SJSA1 (cell line): ENCODE results near the gene MKRN2OS. TPM values are rescaled to one million over a fixed set of nuclear protein-coding genes. Genes with fewer than 3 reads are reported as not detected.

Experiments used
- DNase-seq, 2 experiments: peaks; one replicate each; pipeline ENCODE4 v3.0.0-alpha.2; 2015 to 2020; ENCODE audit warnings: low spot score in 2 of 2, low read depth in 1 of 2
- H3K27ac ChIP-seq: fragments of 250-450 bp; sonication (Bioruptor Pico); 2 replicates; pipeline ENCODE4 v1.5.1; 2020; ENCODE audit warnings: mild to moderate bottlenecking, moderate library complexity
- H3K27me3 ChIP-seq: fragments of 250-450 bp; sonication (Bioruptor Pico); replicated peaks from 2 replicates; pipeline ENCODE4 v1.5.1; 2020; ENCODE audit warnings: mild to moderate bottlenecking, moderate library complexity
- H3K36me3 ChIP-seq: fragments of 250-450 bp; sonication (Bioruptor Pico); 2 replicates; pipeline ENCODE4 v1.5.1; 2020; ENCODE audit warnings: mild to moderate bottlenecking
- H3K4me1 ChIP-seq: fragments of 250-450 bp; sonication (Bioruptor Pico); replicated peaks from 2 replicates; pipeline ENCODE4 v1.6.1; 2021; ENCODE audit warnings: mild to moderate bottlenecking
- H3K4me3 ChIP-seq: fragments of 250-450 bp; sonication (Bioruptor Pico); 2 replicates; pipeline ENCODE4 v1.5.1; 2020; ENCODE audit warnings: mild to moderate bottlenecking
- H3K9me3 ChIP-seq: fragments of 250-450 bp; sonication (Bioruptor Pico); replicated peaks from 2 replicates; pipeline ENCODE4 v1.5.1; 2020; ENCODE audit warnings: mild to moderate bottlenecking
- total RNA-seq: library from RNA; depleted of rRNA; stranded (reverse); fragments of >200 nt; shearing (Covaris generic); gene quantifications from 2 replicates; pipeline ENCODE4 v1.2.3, GENCODE V29; 2014; rRNA removed

MKRN2OS gene, protein sequence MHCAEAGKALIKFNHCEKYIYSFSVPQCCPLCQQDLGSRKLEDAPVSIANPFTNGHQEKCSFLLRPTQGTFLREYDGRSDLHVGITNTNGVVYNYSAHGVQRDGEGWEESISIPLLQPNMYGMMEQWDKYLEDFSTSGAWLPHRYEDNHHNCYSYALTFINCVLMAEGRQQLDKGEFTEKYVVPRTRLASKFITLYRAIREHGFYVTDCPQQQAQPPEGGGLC
- total RNA-seq = not detected in 2 replicates

DNA sequence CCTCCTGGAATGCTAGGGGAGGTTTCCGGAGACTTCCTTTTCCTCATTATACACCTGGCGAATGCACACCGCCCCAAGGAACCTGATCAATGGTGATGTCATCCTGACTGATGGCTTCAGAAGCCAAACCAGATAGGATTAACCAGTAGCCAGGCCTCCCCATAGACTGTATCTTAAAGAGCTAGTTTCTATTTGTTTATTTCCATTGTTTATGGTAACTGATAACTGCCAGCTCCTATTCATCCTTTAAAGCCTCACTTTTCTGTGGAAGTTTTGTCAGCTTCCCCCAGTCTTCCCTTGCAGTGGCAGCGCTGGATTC is at the start of gene MKRN2OS:
Gene MKRN2OS (minus strand): TSS at position 27 of the 319 bp plus-strand sequence. CDS start 35 bp downstream, outside the sequence.
- no peaks in the 10 kb centered on the region for H3K27me3 ChIP-seq
- H3K36me3 ChIP-seq = no peaks in the 10 kb centered on the region
- no peak within 1 kb of the TSS for H3K4me3 ChIP-seq
- no peak for DNase-seq
- H3K4me1 ChIP-seq = no peaks in the 10 kb centered on the region
- H3K9me3 ChIP-seq = no peaks in the 10 kb centered on the region
- H3K27ac ChIP-seq = no peak within 1 kb of the TSS

DNA sequence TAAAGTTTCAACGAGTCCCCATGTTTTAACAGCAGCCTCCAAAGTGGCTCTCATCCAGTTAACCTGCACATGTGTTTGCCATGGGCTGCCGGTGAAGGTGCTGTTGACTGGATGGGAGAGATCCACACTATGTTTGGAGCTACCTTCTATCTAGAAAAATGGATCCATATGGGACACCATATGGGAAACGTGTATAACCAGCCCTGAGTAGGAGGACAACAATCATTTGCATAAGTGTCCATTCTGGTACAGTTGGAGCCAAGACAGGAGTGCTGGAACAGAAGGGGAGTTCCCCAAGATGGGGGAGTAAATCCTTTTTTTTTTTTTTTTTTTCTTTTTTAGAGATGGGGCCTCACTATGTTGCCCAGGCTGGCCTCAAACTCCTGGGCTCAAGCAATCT is 48.2 kb upstream of the MKRN2OS start:
- no peak for DNase-seq
- H3K27me3 ChIP-seq = no peaks in the 10 kb centered on the region
- H3K9me3 ChIP-seq = no peaks in the 10 kb centered on the region
- no peaks in the 10 kb centered on the region for H3K4me1 ChIP-seq
- no peak overlapping the region for H3K4me3 ChIP-seq
- peaks cover 65% of the 10 kb centered on the region for H3K36me3 ChIP-seq
- H3K27ac ChIP-seq = no peak overlapping the region

DNA sequence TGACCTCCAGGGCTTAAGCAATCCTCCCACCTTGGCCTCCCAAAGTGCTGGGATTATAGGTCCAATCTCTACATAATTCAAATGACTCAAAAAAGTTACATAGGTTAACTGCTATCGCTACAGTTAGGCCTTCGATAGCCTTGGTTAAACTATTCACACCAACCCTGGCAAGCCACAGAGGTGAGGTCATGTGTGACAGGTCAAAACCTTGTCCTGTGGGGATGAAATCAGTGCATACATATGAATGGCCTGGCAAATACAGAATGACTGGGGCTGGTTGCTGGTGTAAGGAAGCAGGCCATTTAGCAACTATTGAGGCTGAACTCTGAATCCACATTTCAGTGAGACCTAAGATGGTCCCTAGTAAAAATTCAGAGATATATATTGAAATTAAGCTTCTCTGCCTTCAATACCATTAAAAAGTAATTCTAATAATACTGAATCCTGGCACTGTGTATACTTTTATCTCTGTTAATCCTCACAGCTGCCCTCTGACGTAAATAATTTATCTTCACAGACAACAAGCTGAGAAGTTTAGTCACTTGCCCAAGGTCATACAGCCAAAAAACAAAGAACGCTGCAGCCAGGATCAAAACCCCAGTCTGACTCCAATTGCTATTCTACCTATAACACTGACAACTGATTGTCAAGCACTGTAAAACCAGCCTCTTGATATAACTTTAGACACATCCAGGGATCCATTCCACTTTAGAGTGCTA is 46.9 kb upstream of the MKRN2OS start:
- H3K4me3 ChIP-seq = no peak overlapping the region
- H3K9me3 ChIP-seq = no peaks in the 10 kb centered on the region
- H3K36me3 ChIP-seq = peaks cover 64% of the 10 kb centered on the region
- no peak for DNase-seq
- H3K27me3 ChIP-seq = no peaks in the 10 kb centered on the region
- H3K4me1 ChIP-seq = 0 out of 2 replicates have a peak, but pooled peaks cover 3% of the 10 kb centered on the region
- H3K27ac ChIP-seq = no peak overlapping the region

DNA sequence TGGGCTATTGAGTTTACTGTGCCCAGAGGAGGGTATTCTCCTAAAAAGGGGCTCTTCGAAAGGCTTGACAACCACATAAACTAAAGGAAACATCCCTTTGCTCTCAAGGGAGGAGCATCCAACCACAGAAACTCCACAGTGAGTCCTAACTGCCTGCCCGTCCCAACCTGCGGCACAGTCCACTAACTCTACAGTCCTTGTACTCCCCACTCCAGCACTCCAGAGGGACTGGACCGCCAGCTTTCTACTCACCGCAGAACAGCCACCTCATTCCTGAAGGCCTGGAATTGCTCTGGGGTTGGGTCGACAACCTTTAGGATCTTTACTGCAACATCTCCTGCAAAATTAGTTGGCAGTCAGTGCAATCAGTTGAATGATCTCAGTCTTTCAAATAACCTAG is 46.2 kb upstream of the MKRN2OS start:
- Histone ChIP-seq H3K36me3 (peaks cover 65% of the 10 kb centered on the region), H3K4me3 (no peak overlapping the region), H3K9me3 (no peaks in the 10 kb centered on the region), H3K27me3 (no peaks in the 10 kb centered on the region), H3K27ac (no peak overlapping the region), H3K4me1 (0 out of 2 replicates have a peak, but pooled peaks cover 3% of the 10 kb centered on the region)
- DNase-seq = no peak

DNA sequence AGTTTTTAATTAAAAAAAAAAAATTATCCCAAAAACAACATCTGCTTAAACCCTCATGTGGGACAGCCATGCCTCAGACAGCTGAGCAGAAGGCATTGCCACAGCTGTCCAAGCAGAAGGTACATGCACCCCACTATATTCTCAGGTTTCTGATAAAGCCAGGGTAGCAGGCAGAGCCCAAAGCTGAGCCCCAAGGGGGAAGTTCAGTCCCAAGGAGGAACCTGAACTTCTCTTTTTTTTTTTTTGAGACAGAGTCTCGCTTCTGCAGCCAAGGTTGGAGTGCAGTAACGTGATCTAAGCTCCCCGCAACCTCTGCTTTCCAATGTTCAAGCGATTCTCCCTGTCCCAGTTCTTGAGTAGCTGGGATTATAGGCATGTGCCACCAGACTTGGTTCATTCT is 44.8 kb upstream of the MKRN2OS start:
- peaks cover 76% of the 10 kb centered on the region for H3K36me3 ChIP-seq
- no peak overlapping the region for H3K27ac ChIP-seq
- no peak for DNase-seq

DNA sequence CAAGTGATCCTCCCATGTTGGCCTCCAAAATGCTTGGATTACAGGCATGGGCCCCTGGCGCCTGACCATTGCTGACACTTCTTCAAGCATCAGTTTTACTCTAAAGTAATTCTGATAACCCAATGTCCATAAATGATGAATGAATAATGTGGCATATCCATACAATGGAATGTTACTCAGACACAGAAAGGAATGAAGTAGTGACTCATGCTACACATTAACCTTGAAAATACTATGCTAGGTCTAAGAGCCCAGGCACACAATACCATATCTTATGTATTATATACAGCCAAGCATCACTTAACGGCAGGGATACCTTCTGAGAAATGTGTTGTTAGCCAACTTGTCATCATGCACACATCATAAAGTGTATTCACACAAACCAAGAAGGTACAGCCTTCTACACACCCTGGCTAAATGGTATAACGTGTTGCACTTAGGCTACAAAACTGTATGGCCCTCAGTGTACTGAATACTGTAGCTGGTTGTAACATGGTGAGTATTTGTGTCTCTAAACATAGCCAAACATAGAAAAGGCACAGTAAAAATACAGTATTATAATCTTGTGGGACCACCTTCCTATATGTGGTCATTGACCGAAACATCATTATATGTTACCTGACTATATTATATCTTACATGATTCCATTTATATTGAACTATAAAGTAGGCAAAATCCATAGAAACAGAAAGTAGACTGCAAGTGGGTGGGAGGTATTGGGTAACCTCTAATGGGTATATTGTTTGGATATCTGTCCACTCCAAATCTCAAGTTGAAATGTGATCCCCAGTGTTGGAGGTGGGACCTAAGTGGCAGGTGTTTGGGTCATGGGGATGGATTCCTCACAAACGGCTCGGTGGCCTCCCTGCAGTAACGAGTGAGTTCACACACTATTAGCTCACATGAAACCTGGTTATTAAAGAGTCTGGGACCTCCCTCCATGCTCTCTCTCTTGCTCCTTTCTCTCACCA is 43.0 kb upstream of the MKRN2OS start:
- H3K36me3 ChIP-seq = peaks cover 82% of the 10 kb centered on the region

More for the DNA sequence above, 44.8 kb upstream of the MKRN2OS start:
- Histone ChIP-seq H3K27me3 (no peaks in the 10 kb centered on the region), H3K4me1 (0 out of 2 replicates have a peak, but pooled peaks cover 3% of the 10 kb centered on the region), H3K4me3 (no peak overlapping the region), H3K9me3 (no peaks in the 10 kb centered on the region)

DNA sequence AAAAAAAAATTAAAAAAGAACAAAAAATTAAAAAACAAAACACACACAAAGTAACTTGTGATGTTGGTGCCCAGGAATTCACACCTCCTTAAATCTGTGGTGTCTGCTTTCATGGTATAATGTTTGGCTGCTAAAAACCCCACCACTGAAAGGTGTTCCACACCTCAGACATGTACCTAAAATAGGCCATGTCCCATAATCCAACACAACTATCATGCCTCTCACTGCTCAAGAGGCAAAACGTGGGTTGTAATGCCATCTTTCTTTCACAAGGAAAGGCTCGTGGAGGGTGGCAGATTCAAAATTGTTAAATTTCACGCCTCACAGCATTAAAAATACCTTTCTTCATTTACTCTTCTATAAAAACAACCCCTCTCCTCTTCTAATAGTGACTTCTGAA is 41.1 kb upstream of the MKRN2OS start:
- H3K4me1 ChIP-seq = 0 out of 2 replicates have a peak, but pooled peaks cover 3% of the 10 kb centered on the region
- H3K9me3 ChIP-seq = no peaks in the 10 kb centered on the region
- peaks cover 87% of the 10 kb centered on the region for H3K36me3 ChIP-seq
- DNase-seq = no peak
- H3K27ac ChIP-seq = no peak overlapping the region
- no peaks in the 10 kb centered on the region for H3K27me3 ChIP-seq
- H3K4me3 ChIP-seq = no peak overlapping the region

More for the DNA sequence above, 43.0 kb upstream of the MKRN2OS start:
- Histone ChIP-seq H3K9me3 (no peaks in the 10 kb centered on the region), H3K27me3 (no peaks in the 10 kb centered on the region), H3K4me1 (0 out of 2 replicates have a peak, but pooled peaks cover 3% of the 10 kb centered on the region), H3K4me3 (no peak overlapping the region), H3K27ac (no peak overlapping the region)
- no peak for DNase-seq

DNA sequence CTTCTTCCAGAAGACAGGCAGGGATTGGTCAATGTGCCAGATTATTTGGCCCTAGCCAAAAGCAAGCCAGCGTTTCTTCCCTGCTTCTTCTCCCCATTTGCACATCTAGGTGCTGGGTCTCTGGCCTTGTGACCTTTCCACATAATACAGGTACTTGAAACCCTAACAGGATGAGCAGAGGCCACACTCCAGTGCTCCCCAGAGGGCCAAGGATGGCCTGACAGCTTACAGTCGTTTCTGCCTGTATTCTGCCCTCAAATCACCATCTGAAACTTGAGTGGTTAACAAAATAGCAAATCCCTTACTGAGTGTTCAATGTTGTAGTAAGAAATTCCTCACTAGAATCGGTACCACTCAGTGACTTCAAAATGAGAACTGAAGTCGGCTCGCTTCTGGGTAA is 40.7 kb upstream of the MKRN2OS start:
- 0 out of 2 replicates have a peak, but pooled peaks cover 3% of the 10 kb centered on the region for H3K4me1 ChIP-seq
- no peak for DNase-seq
- peaks cover 84% of the 10 kb centered on the region for H3K36me3 ChIP-seq
- H3K27me3 ChIP-seq = no peaks in the 10 kb centered on the region
- no peaks in the 10 kb centered on the region for H3K9me3 ChIP-seq
- no peak overlapping the region for H3K4me3 ChIP-seq
- no peak overlapping the region for H3K27ac ChIP-seq

DNA sequence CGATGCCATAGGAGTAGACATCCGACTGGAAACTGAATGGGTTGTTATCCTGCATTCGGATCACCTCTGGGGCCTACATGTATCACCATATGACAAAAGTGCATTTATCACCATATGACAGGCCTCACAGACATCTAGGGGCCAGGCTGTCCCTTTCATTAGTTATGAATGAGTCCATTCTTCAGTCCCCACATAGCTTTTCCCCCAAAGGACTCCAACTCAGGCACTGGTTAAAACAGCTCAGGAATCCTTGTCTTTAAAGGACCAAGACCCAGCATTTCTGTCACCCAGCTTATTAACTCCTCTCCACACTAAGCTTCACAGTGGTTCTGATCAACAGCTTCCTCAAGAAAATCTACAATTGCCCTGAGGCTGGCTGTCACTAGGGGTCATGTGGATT is 39.9 kb upstream of the MKRN2OS start:
- H3K27me3 ChIP-seq = no peaks in the 10 kb centered on the region
- H3K4me1 ChIP-seq = 0 out of 2 replicates have a peak, but pooled peaks cover 3% of the 10 kb centered on the region
- H3K36me3 ChIP-seq = peaks cover 82% of the 10 kb centered on the region
- H3K4me3 ChIP-seq = no peak overlapping the region
- no peaks in the 10 kb centered on the region for H3K9me3 ChIP-seq
- DNase-seq = no peak
- no peak overlapping the region for H3K27ac ChIP-seq

DNA sequence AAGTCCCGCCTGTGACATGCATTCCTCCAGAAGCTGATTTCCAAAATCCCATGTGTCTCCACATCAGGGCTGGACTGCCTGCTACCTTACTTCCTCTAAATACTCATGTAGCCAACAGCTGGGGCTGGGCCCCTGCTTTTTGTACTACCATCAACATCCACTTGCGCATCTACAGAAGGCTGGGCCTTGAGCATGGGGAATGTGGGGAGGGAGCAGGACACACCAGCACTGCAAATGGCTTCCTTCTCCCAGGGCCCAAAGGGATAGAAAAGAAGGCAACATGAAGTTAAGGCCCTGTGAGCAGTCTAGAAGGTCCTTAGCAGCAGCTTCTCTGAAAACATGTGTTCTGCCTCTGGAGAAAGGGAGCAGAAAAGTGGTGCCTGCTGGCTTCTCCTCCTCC is 38.8 kb upstream of the MKRN2OS start:
- Histone ChIP-seq H3K4me1 (0 out of 2 replicates have a peak, but pooled peaks cover 3% of the 10 kb centered on the region), H3K4me3 (no peak overlapping the region), H3K27ac (no peak overlapping the region), H3K9me3 (no peaks in the 10 kb centered on the region), H3K27me3 (no peaks in the 10 kb centered on the region), H3K36me3 (peaks cover 83% of the 10 kb centered on the region)
- DNase-seq = no peak

DNA sequence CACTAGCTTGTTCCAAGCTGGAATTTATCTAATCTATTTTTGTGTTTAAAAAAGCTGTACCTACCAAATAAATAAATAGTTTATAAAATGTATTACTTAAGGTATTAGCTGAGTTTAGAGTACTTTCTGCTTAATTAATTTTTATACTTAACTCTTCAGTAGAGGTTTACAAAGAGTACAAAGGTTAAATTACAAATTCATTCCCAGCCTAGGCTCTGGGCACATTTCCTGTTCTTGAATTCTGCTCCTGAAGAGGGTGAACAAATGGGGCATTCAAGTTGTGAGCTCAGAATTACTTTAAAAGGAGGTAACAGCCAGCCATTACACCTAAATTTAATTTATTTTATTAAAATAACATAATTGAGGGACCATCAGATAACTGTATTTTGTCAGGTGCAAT is 38.0 kb upstream of the MKRN2OS start:
- DNase-seq = no peak
- Histone ChIP-seq H3K27me3 (no peaks in the 10 kb centered on the region), H3K36me3 (peaks cover 81% of the 10 kb centered on the region), H3K27ac (no peak overlapping the region), H3K4me3 (no peak overlapping the region), H3K9me3 (no peaks in the 10 kb centered on the region), H3K4me1 (0 out of 2 replicates have a peak, but pooled peaks cover 3% of the 10 kb centered on the region)

DNA sequence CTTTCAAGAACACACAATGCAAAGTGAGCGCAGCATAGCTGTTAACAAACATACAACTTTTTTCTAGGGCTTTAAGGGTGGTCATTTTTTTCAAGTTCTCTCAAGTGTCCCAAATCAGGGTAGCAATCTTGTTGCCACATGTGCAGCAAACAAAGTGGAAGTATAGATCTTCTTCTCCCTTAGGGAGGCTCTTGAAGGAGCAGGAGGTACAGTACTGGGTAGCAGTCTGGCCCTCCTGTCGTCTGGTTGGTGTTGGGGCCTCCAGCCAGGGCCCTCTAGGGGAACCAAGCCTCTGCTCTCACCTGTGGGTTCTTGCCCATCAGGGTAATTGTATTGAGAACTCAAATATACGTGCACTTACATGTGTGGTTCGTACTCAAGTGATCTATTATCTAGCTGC is 37.4 kb upstream of the MKRN2OS start:
- no peak overlapping the region for H3K4me3 ChIP-seq
- peaks cover 77% of the 10 kb centered on the region for H3K36me3 ChIP-seq
- H3K4me1 ChIP-seq = no peaks in the 10 kb centered on the region
- no peaks in the 10 kb centered on the region for H3K27me3 ChIP-seq
- no peak for DNase-seq
- H3K27ac ChIP-seq = no peak overlapping the region
- H3K9me3 ChIP-seq = no peaks in the 10 kb centered on the region

DNA sequence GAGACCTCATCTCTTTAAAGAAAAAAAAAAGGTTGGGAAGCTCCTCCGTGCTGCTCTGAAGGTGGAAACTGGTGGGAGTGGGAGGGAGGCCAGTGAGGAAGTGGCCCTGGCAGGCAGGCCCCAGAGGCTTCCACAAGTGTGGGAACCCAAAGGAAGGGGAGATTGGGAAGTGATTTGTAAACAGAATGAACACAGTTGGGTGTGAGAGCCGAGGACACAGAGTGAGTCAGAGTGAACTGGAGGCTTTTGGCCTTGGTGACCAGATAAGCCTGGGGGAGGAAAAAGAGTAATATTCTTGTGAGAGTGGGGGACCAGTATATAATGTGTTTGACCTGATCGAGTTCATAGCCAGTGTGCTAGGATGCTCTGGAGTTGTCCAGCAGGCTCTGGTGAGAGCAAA is 34.6 kb upstream of the MKRN2OS start:
- H3K27ac ChIP-seq = no peak overlapping the region

More for the DNA sequence above, 34.6 kb upstream of the MKRN2OS start:
- no peak for DNase-seq
- Histone ChIP-seq H3K9me3 (no peaks in the 10 kb centered on the region), H3K4me1 (no peaks in the 10 kb centered on the region), H3K4me3 (no peak overlapping the region), H3K36me3 (peaks cover 72% of the 10 kb centered on the region), H3K27me3 (no peaks in the 10 kb centered on the region)
